Measurements from ENCODE around the gene ACTRT3.

DNA sequence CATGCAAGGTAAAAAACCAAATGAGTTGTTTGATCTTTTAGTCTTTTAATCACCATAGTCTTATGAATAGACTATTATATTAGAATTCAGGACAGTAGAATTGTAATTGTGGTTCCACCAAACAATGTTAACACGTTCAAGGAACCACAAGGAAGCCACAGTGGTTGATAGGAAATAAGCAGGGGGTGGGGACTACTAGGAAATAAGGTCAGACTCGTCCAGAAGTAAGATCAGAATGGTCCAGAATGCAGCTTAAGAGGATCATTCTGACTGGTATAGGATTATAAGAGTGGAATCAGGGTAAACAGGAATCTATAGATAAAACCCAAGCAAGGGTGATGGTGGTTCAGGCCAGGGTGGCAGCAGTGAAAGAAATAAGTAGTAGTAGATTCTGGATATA lies 11.4 kb upstream of the ACTRT3 start:
- TF ChIP-seq POLR2A (IDR thresholded peaks at IDR 0.05) (no peak), CTCF (IDR thresholded peaks at IDR 0.05) (no peak)
